DOHH2 (cell line): Measurements from ENCODE around the gene RIC8A.

Experiments used
- H3F3A ChIP-seq: fragments of 200-600 bp; sonication (generic), shearing (Covaris generic); 2 replicates; pipeline ENCODE4 v1.6.0; 2016; ENCODE audit warnings: antibody characterized with exemption, mild to moderate bottlenecking; ENCODE audit not compliant: control insufficient read depth, insufficient read depth
- H3K27ac ChIP-seq: fragments of 200-600 bp; sonication (generic); 2 replicates; pipeline ENCODE4 v1.5.1; 2014; ENCODE audit warnings: low read depth, mild to moderate bottlenecking, low read length, moderate library complexity
- H3K27me3 ChIP-seq: fragments of 200-600 bp; sonication (generic); 2 replicates; pipeline ENCODE4 v1.6.1; 2014; ENCODE audit warnings: mild to moderate bottlenecking, low read length, mixed read lengths; ENCODE audit not compliant: control insufficient read depth
- H3K36me3 ChIP-seq: fragments of 200-600 bp; sonication (generic); 2 replicates; pipeline ENCODE4 v1.6.1; 2014; ENCODE audit warnings: mild to moderate bottlenecking, low read length, moderate library complexity, mixed read lengths; ENCODE audit not compliant: control insufficient read depth
- H3K4me1 ChIP-seq: fragments of 200-600 bp; sonication (generic); 2 replicates; pipeline ENCODE4 v1.6.1; 2014; ENCODE audit warnings: mild to moderate bottlenecking, low read length, mixed read lengths; ENCODE audit not compliant: control insufficient read depth
- H3K4me2 ChIP-seq: fragments of 200-600 bp; sonication (generic); 2 replicates; pipeline ENCODE4 v1.6.0; 2014; ENCODE audit warnings: mild to moderate bottlenecking, low read length, moderate library complexity
- H3K4me3 ChIP-seq: fragments of 200-600 bp; sonication (generic); 2 replicates; pipeline ENCODE4 v1.5.1; 2014; ENCODE audit warnings: mild to moderate bottlenecking, low read length, mixed read lengths
- H3K79me2 ChIP-seq: fragments of 200-600 bp; sonication (generic); 2 replicates; pipeline ENCODE4 v1.6.1; 2014; ENCODE audit warnings: mild to moderate bottlenecking, low read length, mixed read lengths; ENCODE audit not compliant: control insufficient read depth
- H3K9me2 ChIP-seq: fragments of 200-600 bp; sonication (generic); replicated peaks from 2 replicates; pipeline ENCODE4 v1.6.1; 2014; ENCODE audit warnings: mild to moderate bottlenecking, low read length, mixed read lengths; ENCODE audit not compliant: control insufficient read depth
- H3K9me3 ChIP-seq: fragments of 200-600 bp; sonication (generic); 2 replicates; pipeline ENCODE4 v1.6.1; 2014; ENCODE audit warnings: antibody characterized with exemption, low read length, mixed read lengths; ENCODE audit not compliant: control insufficient read depth, insufficient read depth
- H4K20me1 ChIP-seq: fragments of 200-600 bp; sonication (generic); 2 replicates; pipeline ENCODE4 v1.6.0; 2014; ENCODE audit warnings: low read depth, mild to moderate bottlenecking, antibody characterized with exemption, low read length, moderate library complexity; ENCODE audit not compliant: control insufficient read depth, insufficient read depth
- CTCF ChIP-seq: fragments of 200-600 bp; sonication (generic); IDR thresholded peaks from one replicate; pipeline ENCODE4 v1.5.1; 2014; ENCODE audit warnings: antibody characterized with exemption, mild to moderate bottlenecking, low read depth, low read length; ENCODE audit not compliant: poor library complexity, severe bottlenecking
- EZH2phosphoT487 ChIP-seq: fragments of 200-600 bp; sonication (generic); IDR thresholded peaks from 2 replicates; pipeline ENCODE4 v1.6.1; 2017; ENCODE audit warnings: borderline replicate concordance, mild to moderate bottlenecking, antibody characterized with exemption, low read length, moderate library complexity, mixed read lengths

The RIC8A gene

GRCh38 chr11:214083-214482 lies 6.6 kb downstream of the RIC8A start:
- Histone ChIP-seq H3K27me3 (no peaks in the 10 kb centered on the region), H3K27ac (no peak overlapping the region), H3F3A (peaks cover 4% of the 10 kb centered on the region; the same call in 1 of the 2 replicates), H3K4me1 (peaks cover 14% of the 10 kb centered on the region), H3K4me2 (no peak overlapping the region), H3K4me3 (no peak overlapping the region), H3K9me2 (no peaks in the 10 kb centered on the region), H4K20me1 (peaks cover 11% of the 10 kb centered on the region), H3K36me3 (peaks cover 72% of the 10 kb centered on the region), H3K79me2 (peaks cover 26% of the 10 kb centered on the region), H3K9me3 (no peaks in the 10 kb centered on the region)
- TF ChIP-seq CTCF (no peak), EZH2phosphoT487 (no peak)

GRCh38 chr11:215581-216037 lies 8.1 kb downstream of the RIC8A start:
- Histone ChIP-seq H3K9me2 (no peaks in the 10 kb centered on the region), H3K27me3 (no peaks in the 10 kb centered on the region), H3K9me3 (no peaks in the 10 kb centered on the region), H3K27ac (no peak overlapping the region), H3F3A (peaks cover 4% of the 10 kb centered on the region; the same call in 1 of the 2 replicates), H4K20me1 (peaks cover 3% of the 10 kb centered on the region; the same call in 1 of the 2 replicates), H3K36me3 (peaks cover 56% of the 10 kb centered on the region), H3K4me1 (no peaks in the 10 kb centered on the region; the same call in 1 of the 2 replicates), H3K4me3 (no peak overlapping the region), H3K4me2 (no peak overlapping the region), H3K79me2 (peaks cover 10% of the 10 kb centered on the region)
- TF ChIP-seq EZH2phosphoT487 (no peak), CTCF (no peak)

GRCh38 chr11:216081-216974 lies 8.8 kb downstream of the RIC8A start:
- no peaks in the 10 kb centered on the region for H3K4me1 ChIP-seq

More at GRCh38 chr11:216081-216974, 8.8 kb downstream of the RIC8A start:
- H3K36me3 ChIP-seq: peaks cover 49% of the 10 kb centered on the region
- no peaks in the 10 kb centered on the region for H3K27me3 ChIP-seq
- H3K79me2 ChIP-seq: peaks cover 3% of the 10 kb centered on the region
- TF ChIP-seq EZH2phosphoT487: no peak
- no peak for TF ChIP-seq CTCF
- no peaks in the 10 kb centered on the region; the same call in 1 of the 2 replicates for H4K20me1 ChIP-seq
- H3F3A ChIP-seq: peaks cover 4% of the 10 kb centered on the region; the same call in 1 of the 2 replicates
- H3K4me2 ChIP-seq: no peak overlapping the region
- H3K9me3 ChIP-seq: no peaks in the 10 kb centered on the region
- no peaks in the 10 kb centered on the region for H3K9me2 ChIP-seq
- no peak overlapping the region for H3K27ac ChIP-seq
- no peak overlapping the region for H3K4me3 ChIP-seq
